HK-2 (cell line): ENCODE measurements around the gene KCTD15.

Experiments
- DNase-seq: peaks from one replicate; pipeline ENCODE4 v3.0.0-alpha.2; 2018; ENCODE audit not compliant: unreplicated experiment

The KCTD15 gene

GRCh38 chr19:33796164-33796875, at the start of gene KCTD15:
Gene KCTD15, plus strand, starts transcription at chr19:33796870. Its CDS starts 3,585 bp downstream, at chr19:33800455.
- DNase-seq: peak; percentile 61

GRCh38 chr19:33747273-33747672, 49.4 kb upstream of the KCTD15 start:
- no peak for DNase-seq

DNA sequence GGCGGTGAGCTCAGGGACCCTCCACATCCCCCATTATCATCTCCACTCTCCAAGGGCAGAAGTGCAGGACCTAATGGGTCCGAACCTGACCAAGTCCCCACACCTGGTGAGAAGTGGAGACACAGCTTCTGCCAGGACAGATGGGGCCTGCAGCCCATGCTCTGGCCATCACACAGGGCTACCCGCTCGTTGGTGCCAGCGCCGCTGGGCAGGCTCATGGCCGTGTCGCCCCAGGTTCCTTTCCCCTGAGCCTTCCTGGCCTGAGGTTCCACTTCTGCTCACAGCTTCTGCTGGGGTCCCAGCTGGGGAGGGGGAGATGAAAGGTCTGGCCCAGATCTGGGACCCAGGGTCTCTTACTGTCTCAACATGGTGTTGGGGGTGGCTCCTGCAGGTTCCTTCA, 48.4 kb upstream of the KCTD15 start:
- DNase-seq: no peak

- DNase-seq: no peak
Measured at GRCh38 chr19:33749016-33749415, 47.7 kb upstream of the KCTD15 start.

DNA sequence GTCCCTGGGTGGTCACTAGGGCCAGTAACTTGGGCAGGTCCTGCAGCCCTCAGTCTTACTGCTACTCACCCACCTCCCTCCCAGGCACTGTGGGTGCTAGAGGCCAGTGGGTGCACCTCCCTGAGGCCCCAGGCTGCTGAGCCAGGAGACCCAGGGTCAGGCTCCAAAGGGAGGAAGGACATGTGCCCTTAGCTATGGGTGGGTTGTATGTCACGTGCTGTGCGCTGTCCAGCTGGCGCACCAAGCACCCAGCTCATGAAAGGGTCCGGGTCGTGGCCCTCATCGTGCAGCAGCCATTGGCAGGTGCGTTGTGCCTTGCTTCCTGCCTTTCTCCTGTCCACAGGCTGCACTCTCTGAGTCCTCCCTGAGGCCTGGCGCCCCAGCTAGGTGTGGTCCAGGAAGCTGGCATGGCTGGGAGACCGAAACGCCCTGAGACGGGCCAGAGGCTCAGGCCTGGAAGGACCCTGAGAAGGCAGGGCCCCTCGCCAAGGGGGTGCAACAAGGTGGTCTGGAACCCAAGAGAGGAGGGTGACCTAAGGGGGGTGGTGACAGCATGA, 47.0 kb upstream of the KCTD15 start:
- DNase-seq: no peak

- DNase-seq: no peak
Measured at GRCh38 chr19:33750587-33751435, 45.9 kb upstream of the KCTD15 start.

DNA sequence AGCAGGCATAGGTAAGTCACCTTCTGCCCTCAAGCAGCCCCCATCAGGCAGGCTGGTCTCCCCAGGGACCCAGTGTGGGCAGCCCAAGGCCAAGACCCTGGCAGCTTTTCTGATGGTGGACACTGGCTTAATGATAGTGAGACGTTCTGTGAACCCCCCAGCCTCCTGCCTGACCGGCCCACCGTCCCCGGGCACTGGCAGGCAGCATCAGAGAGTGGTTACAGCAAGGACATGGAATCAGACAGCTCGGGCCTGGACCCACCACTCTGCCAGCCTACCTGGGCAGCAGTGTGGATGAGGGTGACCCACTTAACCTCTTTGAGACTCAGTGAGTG, 45.3 kb upstream of the KCTD15 start:
- no peak for DNase-seq

GRCh38 chr19:33752018-33752800, 44.5 kb upstream of the KCTD15 start:
- no peak for DNase-seq

DNA sequence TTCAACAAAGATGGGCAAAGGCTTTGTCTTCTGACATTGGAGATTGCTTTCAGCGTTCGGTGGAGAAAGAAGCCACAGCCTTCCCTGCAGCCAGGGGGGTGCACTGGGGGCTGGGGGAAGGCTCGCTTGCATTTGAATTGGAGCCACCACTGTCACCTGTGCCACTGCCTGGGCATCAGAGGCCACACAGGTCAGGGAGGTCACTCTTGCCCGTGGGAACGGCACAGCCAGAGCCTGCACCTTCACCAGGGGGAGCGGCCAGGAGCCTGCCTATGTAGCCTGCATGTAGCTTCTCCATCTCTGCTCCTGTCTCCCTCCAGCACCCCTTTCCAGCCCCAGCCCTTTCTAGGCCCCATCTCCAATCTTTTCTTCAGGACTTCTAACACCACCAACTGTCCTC, 43.7 kb upstream of the KCTD15 start:
- DNase-seq: no peak

- DNase-seq: no peak
Measured at GRCh38 chr19:33754361-33754760, 42.3 kb upstream of the KCTD15 start.

- DNase-seq: no peak
Measured at GRCh38 chr19:33755099-33756035, 41.3 kb upstream of the KCTD15 start.

DNA sequence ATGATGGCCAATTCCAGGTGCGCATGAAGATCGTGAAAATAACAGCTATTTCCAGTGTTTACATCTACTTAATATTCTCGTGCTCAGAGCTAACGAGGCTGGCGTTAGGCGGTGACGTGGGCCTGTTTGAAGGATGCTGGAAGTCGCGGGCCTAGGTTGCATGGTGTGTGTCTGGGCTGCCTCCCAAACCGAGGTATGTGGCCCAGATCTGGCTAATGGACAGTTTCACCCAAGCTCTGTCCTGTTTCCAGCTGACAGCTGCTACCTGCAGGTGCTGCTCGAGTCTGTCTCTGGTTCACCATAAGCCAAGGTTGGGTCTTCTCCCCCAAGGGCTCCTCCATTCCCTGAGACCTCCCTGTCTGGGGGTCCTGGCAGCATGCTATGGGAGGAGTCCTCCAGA, 40.5 kb upstream of the KCTD15 start:
- no peak for DNase-seq

GRCh38 chr19:33758541-33759013, 38.1 kb upstream of the KCTD15 start:
- DNase-seq: peak; percentile 61

DNA sequence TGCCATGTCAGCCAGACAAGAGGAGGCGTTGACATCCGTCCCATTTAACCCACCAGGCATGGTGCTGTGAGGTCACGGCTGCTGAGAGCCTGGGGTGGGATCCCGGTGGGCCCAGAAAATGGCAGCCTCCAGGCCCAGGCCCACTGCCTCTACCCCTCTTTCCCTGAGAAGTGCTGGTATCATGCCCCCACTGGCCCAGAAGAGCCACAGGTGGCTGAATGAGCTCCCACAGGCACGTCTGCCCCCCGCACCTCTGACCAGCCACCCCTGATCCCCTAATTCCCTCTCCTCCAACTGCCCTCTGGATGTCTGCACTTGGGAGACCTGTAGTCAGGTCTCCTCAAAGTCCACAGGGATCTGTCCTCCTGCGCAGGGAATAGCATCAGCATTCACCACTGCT, 37.3 kb upstream of the KCTD15 start:
- DNase-seq: no peak

GRCh38 chr19:33763633-33764371, 32.9 kb upstream of the KCTD15 start:
- no peak for DNase-seq

DNA sequence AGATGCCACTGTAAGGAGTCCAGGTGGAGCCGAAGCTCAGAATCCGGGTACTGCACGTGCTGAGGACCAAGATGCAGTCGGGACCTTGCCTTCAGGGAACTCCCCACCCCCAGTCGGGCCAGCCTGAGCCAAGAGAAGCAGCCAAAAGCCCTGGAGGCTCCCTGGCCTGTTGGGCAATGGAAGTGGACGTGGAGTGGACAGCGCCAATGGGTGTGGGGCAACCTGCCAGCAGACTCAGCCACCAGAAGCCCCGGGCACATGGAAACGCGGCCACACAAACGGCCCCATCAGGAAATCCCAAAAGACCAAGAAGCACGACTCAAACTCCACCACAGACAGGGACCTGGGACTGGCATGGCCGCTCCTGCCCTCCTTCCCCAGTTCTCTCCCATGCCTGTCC, 30.0 kb upstream of the KCTD15 start:
- no peak for DNase-seq

GRCh38 chr19:33767898-33768413, 28.7 kb upstream of the KCTD15 start:
- peak; percentile 40 for DNase-seq

DNA sequence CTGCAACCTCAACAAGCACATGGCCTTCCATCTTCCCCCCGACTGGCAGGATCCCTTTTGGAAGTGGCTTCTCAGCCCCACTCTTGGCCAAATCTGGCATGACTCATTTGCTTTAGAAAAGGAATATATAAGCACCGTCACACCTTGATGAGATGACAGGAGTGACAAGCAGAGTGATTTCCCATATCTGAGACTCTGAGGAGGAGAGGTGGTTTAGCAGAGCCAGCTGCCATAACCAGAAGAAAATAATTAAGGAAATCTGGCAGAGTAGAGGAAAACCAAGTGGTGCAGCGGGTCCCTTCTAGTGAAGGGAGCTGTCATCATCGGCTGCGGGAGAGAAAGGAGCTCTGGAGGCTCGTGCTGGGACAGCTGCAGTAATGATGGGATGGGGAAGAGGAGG, 27.5 kb upstream of the KCTD15 start:
- DNase-seq: no peak

DNA sequence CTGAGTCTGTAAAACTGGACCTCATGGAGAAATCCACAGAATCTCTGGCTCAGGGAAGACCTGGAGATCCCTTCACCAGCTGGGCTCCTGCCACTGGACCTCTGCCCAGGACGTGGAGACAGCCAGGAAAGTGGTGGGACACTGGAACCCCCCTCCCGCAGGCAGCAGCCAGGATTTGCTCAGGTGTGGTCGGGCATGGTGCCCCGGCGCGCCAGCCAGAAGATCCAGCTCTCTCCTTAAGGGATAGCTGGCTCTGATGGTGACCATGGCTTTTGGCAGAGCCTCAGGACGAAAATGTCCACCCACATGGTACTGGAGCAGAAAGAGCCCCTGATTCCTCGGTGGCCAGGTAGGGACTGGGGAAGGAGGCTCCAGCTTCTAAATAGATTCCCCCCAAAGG, 26.6 kb upstream of the KCTD15 start:
- no peak for DNase-seq
